Activated CD8-positive, alpha-beta T cell treated with anti-CD3 and anti-CD28 coated beads for 36 hours (primary cell): ENCODE results near the gene CROT. TPM values are rescaled to one million over a fixed set of nuclear protein-coding genes. Genes with fewer than 3 reads are reported as not detected.

Source experiments
- ATAC-seq: fragments of 200-7000 bp; cut with Tn5 transposase; one replicate; pipeline ENCODE4 v1.10.0; 2021; ENCODE audit warnings: mild to moderate bottlenecking, moderate library complexity
- CTCF ChIA-PET: fragments of 350-600 bp; sonication (Branson Sonifier 250); formaldehyde crosslinking; loops from one replicate; lab custom pipeline; 2021; ENCODE audit warnings: antibody characterized with exemption; lab: Charles Lee
- POLR2A ChIA-PET: fragments of 350-600 bp; sonication (Branson Sonifier 250); formaldehyde crosslinking; loops from one replicate; lab custom pipeline; 2021; ENCODE audit warnings: antibody characterized with exemption; lab: Charles Lee
- DNase-seq: peaks from one replicate; pipeline ENCODE4 v3.0.0-alpha.2; 2020
- H3K27ac Mint-ChIP-seq: one replicate; pipeline ENCODE4 v1.8.0; 2021; ENCODE audit warnings: mild to moderate bottlenecking, mixed read lengths
- H3K27me3 Mint-ChIP-seq: one replicate; pipeline ENCODE4 v1.8.0; 2021; ENCODE audit warnings: mixed read lengths
- H3K36me3 Mint-ChIP-seq: one replicate; pipeline ENCODE4 v1.8.0; 2021; ENCODE audit warnings: low read depth, mixed read lengths
- H3K4me1 Mint-ChIP-seq: one replicate; pipeline ENCODE4 v1.8.0; 2021; ENCODE audit warnings: low read depth, mixed read lengths
- H3K4me3 Mint-ChIP-seq: one replicate; pipeline ENCODE4 v1.8.0; 2021; ENCODE audit warnings: mild to moderate bottlenecking, moderate library complexity, mixed read lengths
- H3K9me3 Mint-ChIP-seq: one replicate; pipeline ENCODE4 v1.8.0; 2021; ENCODE audit warnings: mixed read lengths
- CTCF ChIP-seq: fragments of 200-600 bp; IDR thresholded peaks from one replicate; pipeline ENCODE4 v1.8.0; 2022; ENCODE audit warnings: antibody characterized with exemption, mild to moderate bottlenecking
- intact Hi-C: fragments of 100-400 bp; cut with micrococcal nuclease; formaldehyde crosslinking; loops from one replicate; pipeline ENCODE4 v1.10.0; 2022
- total RNA-seq, 2 experiments: library from RNA; stranded (reverse); gene quantifications; one replicate each; pipeline ENCODE4 v1.2.3, GENCODE V29; 2021

The CROT gene
- total RNA-seq, 2 experiments from 2014 or later = 7.2 to 7.3 TPM

DNA sequence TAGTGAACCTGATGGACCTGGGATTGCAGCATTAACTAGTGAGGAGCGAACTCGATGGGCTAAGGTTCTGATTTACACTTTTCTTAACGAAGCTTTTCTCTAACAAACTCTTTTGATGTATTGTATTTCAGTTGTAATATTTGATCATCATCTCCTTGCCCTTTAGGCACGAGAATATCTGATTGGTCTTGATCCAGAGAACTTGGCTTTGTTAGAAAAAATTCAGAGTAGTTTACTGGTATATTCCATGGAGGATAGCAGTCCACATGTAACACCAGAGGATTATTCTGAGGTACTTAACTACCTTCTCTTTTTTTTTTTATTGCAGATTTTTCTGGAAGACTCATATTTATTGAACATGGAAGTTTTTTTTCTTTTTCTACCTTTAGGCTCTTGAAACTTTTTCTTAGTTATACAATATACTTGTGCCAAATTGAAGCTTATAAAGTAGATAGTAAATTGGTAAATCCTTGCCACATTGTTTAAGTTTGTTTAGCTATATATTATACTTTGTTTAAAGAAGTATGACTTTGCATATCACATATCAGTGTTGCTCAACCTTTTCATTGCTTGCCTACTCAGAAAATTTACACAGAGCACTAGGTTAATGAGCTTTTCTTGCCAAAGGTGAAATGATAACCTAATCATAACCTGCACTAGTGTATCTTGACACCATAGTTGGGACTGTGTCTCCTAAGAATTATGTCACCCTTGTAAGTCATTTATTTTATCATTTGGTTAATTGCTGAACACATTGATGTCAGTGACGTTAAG, 30.4 kb downstream of the CROT start:
- no peaks in the 10 kb centered on the region for H3K36me3 Mint-ChIP-seq
- no peak for DNase-seq
- H3K4me3 Mint-ChIP-seq = no peak overlapping the region
- H3K27ac Mint-ChIP-seq = no peak overlapping the region
- POLR2A ChIA-PET = no interaction called here
- H3K9me3 Mint-ChIP-seq = no peaks in the 10 kb centered on the region
- intact Hi-C loops = no loop called here
- H3K4me1 Mint-ChIP-seq = no peaks in the 10 kb centered on the region
- ATAC-seq = no peak
- H3K27me3 Mint-ChIP-seq = no peaks in the 10 kb centered on the region
- CTCF ChIA-PET = no interaction called here
- no peak for TF ChIP-seq CTCF

DNA sequence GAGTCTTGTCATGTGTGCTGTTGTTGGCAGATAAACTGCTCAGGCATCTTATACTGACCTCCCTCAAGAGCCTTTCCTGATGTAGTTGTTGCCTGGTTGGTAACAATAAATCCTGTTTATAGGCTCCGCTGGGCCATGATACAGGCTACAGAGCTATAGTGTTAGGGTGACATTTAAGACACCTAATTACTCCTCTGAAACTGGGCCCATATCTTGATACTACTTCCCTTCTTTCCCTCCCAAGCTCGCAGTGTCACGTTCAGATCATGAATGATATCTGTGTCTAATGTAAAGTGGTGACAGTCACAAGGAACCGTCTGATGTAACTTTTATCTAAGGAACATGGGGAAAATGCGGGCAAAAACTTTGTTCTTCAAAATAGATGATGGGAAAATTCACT, 35.4 kb downstream of the CROT start:
- H3K27ac Mint-ChIP-seq = no peak overlapping the region
- DNase-seq = no peak
- ChIA-PET CTCF (no interaction called here), POLR2A (no interaction called here)
- H3K4me3 Mint-ChIP-seq = no peak overlapping the region
- intact Hi-C loops = no loop called here
- ATAC-seq = no peak
- no peak for TF ChIP-seq CTCF
- H3K4me1 Mint-ChIP-seq = no peaks in the 10 kb centered on the region
- peaks cover 28% of the 10 kb centered on the region for H3K36me3 Mint-ChIP-seq
- H3K9me3 Mint-ChIP-seq = peaks cover 1% of the 10 kb centered on the region
- no peaks in the 10 kb centered on the region for H3K27me3 Mint-ChIP-seq

DNA sequence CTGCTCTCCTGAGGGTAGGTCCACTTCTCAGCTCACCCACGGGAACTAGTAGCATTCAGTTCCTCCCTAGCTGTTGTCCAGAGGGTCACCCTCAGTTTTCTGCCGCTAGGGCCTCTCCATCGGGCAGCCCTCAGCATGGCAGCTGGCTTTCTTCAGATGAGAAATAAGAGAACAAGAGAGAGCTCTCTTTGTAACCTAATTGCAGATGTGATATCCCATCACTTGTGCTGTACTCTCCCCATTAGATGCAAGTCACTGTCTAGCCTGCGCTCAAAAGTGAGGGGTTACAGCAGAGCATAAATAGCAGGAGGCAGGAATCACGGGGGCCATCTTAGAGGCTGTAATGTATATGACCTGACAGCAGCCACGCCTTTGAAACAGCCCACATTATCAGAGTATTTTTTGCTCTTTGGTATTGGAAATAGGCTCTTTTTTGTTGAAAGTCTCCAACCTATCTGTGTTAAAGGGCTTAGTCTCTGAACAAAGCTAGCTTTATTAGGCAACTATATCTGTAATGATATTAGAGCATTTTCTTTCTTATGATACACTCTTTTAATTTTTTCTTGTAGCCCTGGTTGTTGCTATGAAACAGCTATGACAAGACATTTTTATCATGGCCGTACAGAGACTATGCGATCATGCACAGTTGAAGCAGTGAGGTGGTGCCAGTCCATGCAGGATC, 45.7 kb downstream of the CROT start:
- intact Hi-C loops = no loop called here
- Mint-ChIP-seq H3K4me1 (peaks cover 3% of the 10 kb centered on the region), H3K4me3 (no peak overlapping the region), H3K27me3 (no peaks in the 10 kb centered on the region), H3K36me3 (peaks cover 33% of the 10 kb centered on the region), H3K9me3 (peaks cover 3% of the 10 kb centered on the region), H3K27ac (no peak overlapping the region)
- TF ChIP-seq CTCF = no peak
- ChIA-PET CTCF (interaction anchor here (2.4 kb wide), 1 partner anchor 25 kb away, joined by 7 read pairs; no protein-coding TSS in a partner anchor), POLR2A (no interaction called here)
- DNase-seq = no peak
- no peak for ATAC-seq

- intact Hi-C loops = no loop called here
- no peak overlapping the region for H3K27ac Mint-ChIP-seq
- H3K27me3 Mint-ChIP-seq = no peaks in the 10 kb centered on the region
- H3K4me3 Mint-ChIP-seq = no peak overlapping the region
- CTCF ChIA-PET = no interaction called here
- no peak for DNase-seq
- POLR2A ChIA-PET = no interaction called here
- H3K4me1 Mint-ChIP-seq = peaks cover 3% of the 10 kb centered on the region
- H3K36me3 Mint-ChIP-seq = peaks cover 18% of the 10 kb centered on the region
- no peak for ATAC-seq
- TF ChIP-seq CTCF = no peak
- H3K9me3 Mint-ChIP-seq = no peaks in the 10 kb centered on the region
Measured at GRCh38 chr7:87395442-87396020, 50.1 kb downstream of the CROT start.

DNA sequence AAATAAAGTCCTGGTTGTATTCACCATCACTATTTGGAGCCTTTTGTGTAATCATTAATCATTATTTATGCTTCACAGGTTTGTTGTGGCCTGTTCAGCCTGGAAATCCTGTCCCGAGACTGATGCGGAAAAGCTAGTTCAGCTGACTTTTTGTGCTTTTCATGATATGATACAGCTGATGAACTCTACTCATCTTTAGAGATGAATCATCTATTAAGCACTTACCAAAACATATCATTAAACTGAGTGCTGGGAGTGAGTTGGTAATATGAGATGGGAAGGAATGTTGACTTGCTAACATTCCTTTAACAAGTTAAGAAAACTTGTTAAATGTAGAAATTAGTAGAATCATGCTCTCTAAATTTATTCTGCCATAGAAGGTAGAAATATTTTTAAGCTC, 53.0 kb downstream of the CROT start:
- peaks cover under 1% of the 10 kb centered on the region for H3K4me1 Mint-ChIP-seq
- H3K27ac Mint-ChIP-seq = no peak overlapping the region
- intact Hi-C loops = no loop called here
- H3K4me3 Mint-ChIP-seq = no peak overlapping the region
- ATAC-seq = no peak
- no peaks in the 10 kb centered on the region for H3K9me3 Mint-ChIP-seq
- DNase-seq = no peak
- ChIA-PET POLR2A (no interaction called here), CTCF (interaction anchor here (1.2 to 1.4 kb wide), 3 partner anchors 8 to 20 kb away, joined by 4 to 7 read pairs (median 5); no protein-coding TSS in a partner anchor)
- TF ChIP-seq CTCF = no peak
- H3K36me3 Mint-ChIP-seq = peaks cover 5% of the 10 kb centered on the region
- H3K27me3 Mint-ChIP-seq = no peaks in the 10 kb centered on the region
